NCI-H1417 treated with DMSO at 0.1 percent for 48 hours (cell line): Measurements from ENCODE around the gene PHF12.
"Not testable (repeated sequence)": the region's sequence is repeated elsewhere in the genome, so short reads cannot be mapped to it uniquely, and the experiment has no call there.

Source experiments
- DNase-seq: peaks from one replicate; lab custom pipeline; 2025; lab: John Stamatoyannopoulos, UW

PHF12 gene

GRCh38 chr17:28882154-28882895, 69.0 kb downstream of the PHF12 start:
- no peak for DNase-seq

DNA sequence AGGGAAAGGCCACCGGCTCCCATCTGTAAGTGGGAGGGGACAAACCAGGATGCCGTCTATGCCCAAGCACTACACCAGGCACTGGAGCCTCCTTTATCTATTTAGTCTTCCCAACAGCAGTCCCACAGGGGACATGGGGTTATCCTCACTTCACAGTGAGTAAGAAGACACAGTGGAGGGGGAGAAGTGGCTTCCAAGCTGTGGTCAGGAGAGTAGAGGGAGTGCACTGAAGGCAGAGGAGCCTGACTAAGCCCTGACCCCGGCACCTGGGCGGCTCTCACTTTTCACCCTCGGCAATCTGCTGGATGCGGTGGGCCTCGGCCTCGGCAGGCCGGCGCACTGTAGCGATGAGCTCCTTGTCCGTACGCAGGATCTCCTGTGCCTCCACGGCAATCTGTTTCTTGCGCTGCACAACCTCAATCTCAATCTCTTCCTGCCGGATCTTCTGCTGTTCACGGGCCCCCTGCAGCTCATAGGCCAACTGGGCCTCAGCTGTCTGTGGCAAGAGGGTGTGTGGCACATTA, 69.7 kb downstream of the PHF12 start:
- no peak for DNase-seq

- no peak for DNase-seq
These were observed 70.8 kb downstream of the PHF12 start for GRCh38 chr17:28880572-28880945.

DNA sequence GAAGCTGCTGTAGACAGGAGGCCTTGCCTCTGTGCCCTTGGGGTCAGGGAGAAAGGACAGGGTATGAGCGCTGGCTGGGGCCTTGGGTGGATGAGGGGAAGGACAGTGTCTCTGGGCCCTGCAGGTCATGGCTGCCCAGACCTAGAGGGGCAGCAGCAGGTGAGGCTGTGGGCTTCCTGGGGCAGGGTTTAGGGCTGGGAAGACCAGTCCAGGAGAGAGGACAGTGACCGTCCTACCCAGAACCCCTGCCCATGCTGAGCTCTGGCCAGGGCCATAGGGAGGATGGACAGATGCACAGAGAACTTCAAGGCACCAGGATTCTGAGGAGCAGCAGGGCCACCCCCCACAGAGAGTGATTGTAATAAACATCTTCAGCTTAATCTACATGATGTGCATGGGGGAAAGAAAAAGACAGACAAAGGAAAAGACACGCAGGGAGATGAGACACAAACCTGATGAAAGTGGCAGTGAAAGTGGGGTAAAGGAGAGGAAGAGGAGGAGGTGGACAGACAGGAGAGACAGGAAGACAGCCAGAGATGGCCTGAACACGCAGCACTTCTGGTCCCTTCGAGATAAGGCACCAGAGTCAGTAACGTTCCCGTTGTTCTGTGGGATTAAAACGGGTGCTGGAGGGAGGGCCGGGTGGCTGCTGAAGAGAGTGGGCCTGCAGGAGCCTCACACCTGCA, 71.3 kb downstream of the PHF12 start:
- DNase-seq, result no peak

DNA sequence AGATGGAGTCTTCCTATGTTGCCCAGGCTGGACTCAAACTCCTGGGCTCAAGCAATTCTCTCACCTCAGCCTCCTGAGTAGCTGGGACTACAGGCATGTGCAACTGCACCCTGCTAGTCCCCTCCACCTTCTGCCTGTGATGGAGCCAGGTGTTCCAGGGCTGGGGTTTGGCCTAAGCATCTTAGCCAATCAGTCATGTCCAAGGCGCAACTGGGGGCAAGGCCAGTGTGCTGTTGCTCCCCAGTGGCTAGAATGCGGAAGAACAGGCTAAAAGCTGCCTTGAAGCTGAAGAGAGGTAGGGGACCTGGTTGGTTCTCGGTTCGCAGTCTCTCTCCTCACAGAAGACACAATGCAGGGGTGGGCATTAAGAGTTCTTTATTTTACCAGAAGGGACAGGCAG, 72.3 kb downstream of the PHF12 start:
- DNase-seq, result no peak

DNA sequence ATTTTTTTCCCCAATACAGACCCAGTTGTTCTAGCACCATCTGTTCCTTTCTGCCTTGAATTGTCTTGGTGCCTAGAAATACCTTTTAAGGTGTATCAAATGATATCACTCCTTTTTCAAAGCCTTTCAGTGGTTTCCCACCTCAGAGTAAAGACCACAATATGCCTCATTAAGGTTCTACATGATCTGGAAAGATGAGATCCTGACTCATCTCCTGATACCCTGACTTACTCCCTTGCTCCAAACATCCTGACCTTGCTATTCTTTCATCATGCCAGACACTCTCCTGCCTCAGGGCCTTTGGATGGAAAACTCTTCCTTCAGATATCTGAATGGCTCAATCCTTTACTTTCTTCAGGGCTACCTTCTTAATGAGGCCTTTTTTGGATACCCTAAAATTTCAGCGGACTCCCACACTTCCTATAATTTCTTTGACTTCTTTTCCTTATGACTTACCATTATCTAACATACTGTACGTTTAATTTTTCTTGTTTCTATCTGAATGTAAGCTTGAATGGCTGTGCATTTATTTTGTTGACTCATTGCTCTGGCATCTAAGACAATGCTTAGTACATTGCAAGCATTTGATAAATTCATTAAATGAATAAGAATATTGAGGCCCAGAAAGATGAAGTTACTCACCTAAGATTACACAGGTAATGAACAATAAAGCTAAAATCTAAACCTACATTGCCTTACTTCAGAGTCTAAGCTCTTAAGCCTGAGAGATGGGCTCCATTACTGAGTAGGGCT, 73.0 kb downstream of the PHF12 start:
- no peak for DNase-seq

- DNase-seq, result not testable (repeated sequence)
These were observed 74.1 kb downstream of the PHF12 start for GRCh38 chr17:28877150-28877711.

DNA sequence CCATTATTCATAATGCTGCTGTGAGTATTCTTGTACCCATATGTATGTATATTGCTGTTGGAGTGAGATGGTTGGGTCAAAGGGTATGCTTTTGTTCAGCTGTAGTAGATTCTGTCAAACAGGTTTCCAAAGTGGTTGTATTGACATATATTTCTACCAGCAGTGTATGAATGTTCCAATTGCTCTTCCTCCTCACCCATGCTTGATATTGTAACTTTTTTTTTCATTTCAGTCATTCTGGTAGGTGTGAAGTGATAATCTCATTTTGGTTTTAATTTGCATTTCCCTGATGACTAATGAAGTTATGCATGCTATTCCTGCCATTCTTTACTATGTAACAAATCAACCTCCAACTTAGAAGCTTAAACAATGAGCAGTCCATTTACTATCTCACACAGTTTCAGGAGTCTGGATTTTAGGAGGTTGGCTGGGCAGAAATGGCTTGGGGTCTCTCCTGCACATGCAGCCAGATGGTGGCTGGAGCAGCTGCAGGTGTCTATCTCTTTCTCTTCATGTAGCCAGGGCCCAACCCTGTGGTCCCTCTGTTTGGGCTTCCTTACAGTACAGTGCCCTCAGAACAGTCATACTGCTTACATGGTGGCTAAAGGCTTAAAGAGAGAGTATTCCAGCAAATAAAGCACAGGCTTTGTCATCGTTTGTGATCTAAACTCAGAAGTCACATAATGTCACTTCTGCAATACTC, 75.3 kb downstream of the PHF12 start:
- DNase-seq, result no peak

DNA sequence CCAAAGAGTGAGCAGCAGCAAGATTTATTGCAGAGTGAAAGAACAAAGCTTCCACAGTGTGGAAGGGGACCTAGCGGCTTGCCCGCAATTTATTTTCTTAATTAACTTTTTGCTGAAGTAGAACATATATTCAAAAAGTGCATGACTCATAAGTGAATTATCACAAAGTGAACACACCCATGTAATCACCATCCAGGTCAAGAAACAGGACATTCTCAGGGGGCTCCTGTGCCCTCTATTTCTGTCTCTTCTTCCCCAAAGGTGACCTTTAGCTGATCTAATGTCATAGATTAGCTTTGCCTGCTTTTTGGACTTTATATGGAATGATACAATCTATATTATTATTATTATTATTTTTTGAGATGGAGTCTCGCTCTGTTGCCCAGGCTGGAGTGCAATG, 76.6 kb downstream of the PHF12 start:
- DNase-seq, result no peak

GRCh38 chr17:28873839-28874238, 77.5 kb downstream of the PHF12 start:
- no peak for DNase-seq

GRCh38 chr17:28871056-28871579, 80.2 kb downstream of the PHF12 start:
- DNase-seq, result no peak

GRCh38 chr17:28867276-28867675, 84.0 kb downstream of the PHF12 start:
- DNase-seq, result no peak

DNA sequence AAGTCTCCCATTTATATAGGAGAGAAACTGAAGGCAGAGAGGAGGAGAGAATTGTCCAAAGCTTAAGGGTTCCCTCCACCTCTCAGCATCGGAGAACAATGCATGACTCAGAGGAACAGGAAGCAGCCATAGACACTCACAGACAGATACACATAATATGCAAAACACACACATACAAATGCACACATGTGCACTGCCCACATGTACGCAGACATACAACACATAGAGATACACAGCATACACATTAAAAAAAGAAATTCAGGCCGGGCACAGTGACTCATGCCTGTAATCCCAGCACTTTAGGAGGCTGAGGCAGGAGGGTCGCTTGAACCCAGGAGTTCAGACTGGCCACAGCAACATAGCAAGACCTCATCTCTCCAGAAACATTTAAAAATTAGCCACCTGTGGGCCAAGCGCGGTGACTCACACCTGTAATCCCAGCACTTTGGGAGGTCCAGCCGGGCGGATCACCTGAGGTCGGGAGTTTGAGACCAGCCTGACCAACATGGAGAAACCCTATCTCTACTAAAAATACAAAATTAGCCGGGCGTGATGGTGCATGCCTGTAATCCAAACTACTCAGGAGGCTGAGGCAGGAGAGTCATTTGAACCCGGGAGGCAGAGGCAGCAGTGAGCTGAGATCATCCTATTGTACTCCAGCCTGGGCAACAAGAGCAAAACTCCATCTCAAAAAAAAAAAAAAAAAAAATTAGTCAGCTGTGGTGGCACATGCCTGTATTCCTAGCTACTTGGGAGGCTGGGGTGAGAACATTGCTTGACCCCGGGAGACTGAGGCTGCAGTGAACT, 85.2 kb downstream of the PHF12 start:
- DNase-seq, result no peak

- no peak for DNase-seq
These were observed 86.1 kb downstream of the PHF12 start for GRCh38 chr17:28864991-28865849.

DNA sequence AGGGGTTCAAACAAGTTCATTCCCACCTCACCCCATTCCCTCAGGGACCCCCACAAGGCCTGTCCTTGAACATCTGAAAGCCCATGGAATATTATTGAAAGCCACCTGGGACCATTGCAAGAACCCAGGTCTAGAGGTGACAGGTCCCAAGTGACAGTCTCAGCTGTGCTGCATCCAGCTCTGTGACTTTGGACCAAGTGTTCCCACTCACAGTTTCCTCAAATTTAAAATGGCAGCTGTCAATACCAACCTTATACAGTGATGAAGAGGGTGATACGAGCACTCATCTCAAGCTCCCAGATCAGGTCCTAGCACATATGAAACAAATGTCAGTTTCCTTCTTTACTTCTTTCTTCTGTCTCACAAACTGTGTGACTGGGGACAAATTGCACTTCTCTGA, 87.4 kb downstream of the PHF12 start:
- no peak for DNase-seq

GRCh38 chr17:28862561-28862960, 88.8 kb downstream of the PHF12 start:
- no peak for DNase-seq

DNA sequence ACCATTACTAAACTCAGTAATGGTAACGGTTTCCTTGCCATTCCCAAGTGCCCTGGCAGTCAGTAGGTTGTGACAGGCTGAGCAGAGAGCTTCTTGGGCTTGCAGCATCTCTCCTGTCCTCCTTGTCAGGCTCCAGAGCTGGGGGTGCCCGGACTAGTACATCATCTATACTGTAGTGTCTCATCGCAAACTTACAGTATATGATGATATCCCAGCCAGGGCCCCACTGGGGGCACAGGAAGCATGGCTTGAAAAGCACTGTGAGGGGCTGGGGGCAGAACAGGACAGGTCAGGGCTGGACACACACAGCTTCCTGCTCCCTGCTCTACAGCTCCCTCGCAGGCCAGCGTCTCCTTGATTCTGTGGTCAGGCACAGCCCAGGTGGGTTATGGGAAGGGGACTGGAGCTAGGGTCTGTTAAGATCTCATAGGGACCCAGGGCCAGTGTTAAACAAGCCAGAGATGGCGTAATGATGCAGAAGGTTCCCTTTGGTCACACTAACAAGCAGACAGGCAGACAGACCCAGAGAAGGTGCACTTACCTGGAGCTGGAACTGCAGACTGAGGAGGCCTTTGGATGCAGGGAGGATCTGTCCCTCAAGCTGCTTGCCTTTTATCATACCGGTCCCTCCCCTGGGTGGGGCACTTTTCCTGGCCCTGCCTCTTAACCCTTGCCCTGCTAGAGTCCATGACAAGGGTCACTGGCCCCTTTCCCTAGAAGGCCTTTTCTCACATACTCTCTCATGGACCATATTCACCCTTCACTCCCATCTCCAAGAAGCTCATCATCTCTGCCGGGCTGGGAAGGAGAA, 89.7 kb downstream of the PHF12 start:
- no peak for DNase-seq

DNA sequence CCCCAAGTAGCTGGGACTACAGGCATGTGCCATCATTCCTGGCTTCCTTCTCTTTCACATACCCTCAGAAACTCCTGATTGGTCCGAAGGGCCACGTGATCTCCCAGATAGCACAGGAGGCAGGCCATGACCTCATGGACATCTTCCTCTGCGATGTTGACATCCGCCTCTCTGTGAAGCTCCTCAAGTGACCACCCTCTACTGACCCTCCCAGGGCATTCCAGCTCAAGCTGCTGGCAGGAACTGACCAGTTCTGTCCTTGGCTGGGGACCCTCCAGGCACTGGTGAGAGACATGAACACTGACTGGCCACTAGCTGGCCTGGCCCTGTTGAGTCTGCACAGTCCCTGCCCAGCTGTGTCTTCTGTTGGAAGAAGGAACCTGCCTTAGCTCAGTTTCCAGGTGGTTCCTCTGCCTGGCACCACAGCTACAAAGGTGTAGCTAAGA, 90.9 kb downstream of the PHF12 start:
- no peak for DNase-seq
